ENCODE data around the gene ESAM. TPM values are rescaled to one million over a fixed set of nuclear protein-coding genes. Genes with fewer than 3 reads are reported as not detected.

ESAM gene
- 9.1 to 14.6 TPM (median 12.8 TPM) in 5 replicates for total RNA-seq (2022; extraction: Qiagen RNA extraction)

DNA sequence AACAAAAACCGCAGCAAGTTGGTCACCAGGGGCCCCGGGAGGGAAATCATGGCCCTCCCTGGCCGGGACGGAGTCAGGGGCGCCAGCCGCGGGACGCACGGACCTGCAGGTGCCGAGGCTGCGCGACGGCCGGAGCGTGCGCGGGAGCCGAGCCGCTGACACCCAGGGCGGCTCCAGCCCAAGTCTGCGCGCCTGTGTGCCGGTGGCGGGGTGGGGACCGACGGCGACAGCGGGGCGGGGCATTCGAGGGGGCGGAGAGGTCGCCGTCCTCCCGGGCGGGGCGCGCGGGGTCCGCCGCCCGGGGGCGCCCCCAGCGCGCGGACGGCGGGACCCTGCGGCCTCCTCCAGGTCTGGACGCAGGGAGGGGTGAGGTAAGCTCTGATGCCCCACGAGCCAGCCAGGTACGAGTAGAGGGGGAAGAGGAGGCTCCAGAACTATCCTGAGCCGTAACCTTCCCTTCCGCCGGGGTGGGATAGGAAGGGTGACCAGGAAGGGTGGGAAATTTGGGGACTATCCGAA is at the start of gene ESAM:
TSS of gene ESAM (minus strand) at position 186 of the 519 bp plus-strand sequence. CDS start at position 50, 136 bp downstream.

GRCh38 chr11:124800226-124800929 is 38.3 kb upstream of the ESAM start, which contains the start of gene MSANTD2:
Gene MSANTD2, minus strand, starts transcription at chr11:124800406. Its CDS starts 26 bp downstream, at chr11:124800380.

DNA sequence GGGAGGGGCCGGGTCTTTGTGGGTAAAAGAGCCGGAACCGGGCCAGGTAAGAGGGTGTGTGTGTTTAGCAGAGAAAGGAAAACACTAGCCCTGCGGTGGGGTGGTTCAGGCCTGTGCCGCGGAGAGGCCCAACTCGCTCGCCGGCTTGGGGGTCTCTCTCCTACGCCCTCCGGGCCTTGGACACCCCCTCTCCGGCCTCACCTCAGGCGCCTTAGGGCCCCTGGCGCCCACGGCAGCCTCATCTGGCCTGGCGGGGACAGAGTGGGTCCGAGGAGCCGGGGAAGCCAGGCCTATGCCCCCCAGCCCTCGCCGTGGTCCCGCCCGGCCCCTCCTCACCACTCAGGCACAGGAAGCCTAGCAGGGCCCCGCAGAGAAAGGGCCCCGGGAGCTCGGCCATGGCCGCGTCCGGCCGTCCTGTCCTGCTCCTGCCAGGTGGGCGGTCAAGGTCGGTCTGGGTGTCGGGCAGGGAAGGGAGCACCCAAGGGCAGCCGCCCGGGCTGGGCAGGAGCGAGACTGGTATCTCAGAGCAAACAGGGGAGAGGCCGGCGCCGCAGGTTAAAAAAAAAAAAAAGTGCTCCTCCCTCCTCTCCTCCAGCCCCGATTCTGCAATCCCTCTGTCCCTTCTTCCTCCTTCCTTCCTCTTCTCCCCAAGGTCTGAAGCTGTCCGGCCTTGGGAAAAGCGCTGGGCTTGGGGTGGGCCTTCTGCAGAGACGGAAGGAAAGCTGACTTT is 10.2 kb downstream of the ESAM start, which contains the start of gene VSIG2:
TSS of gene VSIG2 (minus strand) at position 515 of the 730 bp plus-strand sequence. CDS start at position 397, 118 bp downstream.

DNA sequence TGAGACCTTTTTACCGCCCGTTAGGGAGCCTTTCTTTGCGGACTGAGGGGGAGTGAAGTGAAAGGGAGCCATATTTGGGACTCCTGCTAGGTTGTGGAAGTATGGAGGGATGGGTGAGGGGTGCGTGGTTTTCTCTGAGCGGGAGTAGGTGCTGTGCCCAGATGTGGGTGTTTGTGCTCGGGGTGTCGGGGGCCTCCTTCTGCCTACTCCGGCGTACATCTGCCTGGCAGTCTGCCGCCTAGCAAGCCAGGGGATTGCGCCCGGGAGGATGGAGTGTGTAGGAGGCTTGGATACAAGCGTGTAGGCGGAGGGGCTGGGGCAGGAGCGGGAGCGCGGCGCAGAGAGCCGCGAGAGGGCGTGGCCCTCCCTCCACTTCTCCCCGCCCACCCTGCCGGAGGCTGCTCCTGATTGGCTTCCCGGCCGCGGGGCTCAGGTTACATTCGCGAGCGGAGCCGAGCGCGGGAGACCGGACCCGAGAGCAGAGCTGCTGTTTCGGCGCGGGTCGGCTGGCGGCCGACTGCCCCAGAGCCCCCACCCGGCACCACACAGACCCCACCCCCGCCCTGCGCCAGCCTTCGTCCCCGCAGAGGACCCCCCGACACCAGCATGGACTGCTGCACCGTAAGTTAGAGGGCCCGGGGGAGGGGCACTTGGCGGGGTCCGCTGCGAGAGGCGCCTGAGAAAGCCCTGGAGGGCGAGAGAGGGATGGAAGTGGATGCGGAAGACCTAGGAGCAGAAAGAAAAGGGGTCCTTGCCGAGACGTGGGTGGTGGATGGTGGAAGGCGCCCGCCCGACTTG is 22.4 kb downstream of the ESAM start, which contains the start of gene NRGN:
TSS of gene NRGN (plus strand) at position 464 of the 798 bp plus-strand sequence. CDS start at position 607, 143 bp downstream.

Other genes with a start within 250 kb of the ESAM start
- gene OR8B12, start 218.6 kb downstream of the ESAM start, total RNA-seq (2022; extraction: Qiagen RNA extraction), result not detected in 5 replicates
- not detected in 5 replicates for gene OR8A1, start 192.3 kb downstream of the ESAM start, total RNA-seq (2022; extraction: Qiagen RNA extraction)
- gene PANX3, start 150.9 kb downstream of the ESAM start, total RNA-seq (2022; extraction: Qiagen RNA extraction), result not detected in 5 replicates
- 14.8 to 17.1 TPM (median 15.2 TPM) in 5 replicates for gene TBRG1, start 139.4 kb downstream of the ESAM start, total RNA-seq (2022; extraction: Qiagen RNA extraction)
- 12.8 to 15.0 TPM (median 14.6 TPM) in 5 replicates for gene SIAE, start 88.6 kb downstream of the ESAM start, total RNA-seq (2022; extraction: Qiagen RNA extraction)
- gene SPA17, start 88.4 kb downstream of the ESAM start, total RNA-seq (2022; extraction: Qiagen RNA extraction), result 16.2 to 28.7 TPM (median 17.9 TPM) in 5 replicates
- gene NRGN, start 22.3 kb downstream of the ESAM start, total RNA-seq (2022; extraction: Qiagen RNA extraction), result 6.2 to 11.3 TPM (median 11.0 TPM) in 5 replicates
- gene VSIG2, start 10.0 kb downstream of the ESAM start, total RNA-seq (2022; extraction: Qiagen RNA extraction), result 0.08 TPM in 1 of 5 replicates, not detected in the others
- gene MSANTD2, start 38.1 kb upstream of the ESAM start, total RNA-seq (2022; extraction: Qiagen RNA extraction), result 4.8 to 5.8 TPM (median 5.3 TPM) in 5 replicates
- gene ROBO3, start 103.1 kb upstream of the ESAM start, total RNA-seq (2022; extraction: Qiagen RNA extraction), result 2.3 to 3.4 TPM (median 2.7 TPM) in 5 replicates
- gene ROBO4, start 135.6 kb upstream of the ESAM start, total RNA-seq (2022; extraction: Qiagen RNA extraction), result not detected in 5 replicates
- gene HEPN1, start 157.0 kb upstream of the ESAM start, total RNA-seq (2022; extraction: Qiagen RNA extraction), result not detected in 5 replicates
- not detected in 5 replicates for gene HEPACAM, start 173.8 kb upstream of the ESAM start, total RNA-seq (2022; extraction: Qiagen RNA extraction)
- 0.41 to 0.62 TPM (median 0.53 TPM) in 5 replicates for gene CCDC15, start 191.9 kb upstream of the ESAM start, total RNA-seq (2022; extraction: Qiagen RNA extraction)